Measurements from ENCODE around the gene TLE6.
"Not testable (repeated sequence)": the region's sequence is repeated elsewhere in the genome, so short reads cannot be mapped to it uniquely, and the experiment has no call there.

The TLE6 gene

GRCh38 chr19:3025549-3025886 lies 48.2 kb downstream of the TLE6 start:
- no peak for DNase-seq (ENCODE audit: insufficient read length, low spot score)
- no peak for FAIRE-seq

GRCh38 chr19:3026768-3027167 lies 49.4 kb downstream of the TLE6 start:
- FAIRE-seq (no peak), DNase-seq (ENCODE audit: insufficient read length, low spot score) (no peak)

DNA sequence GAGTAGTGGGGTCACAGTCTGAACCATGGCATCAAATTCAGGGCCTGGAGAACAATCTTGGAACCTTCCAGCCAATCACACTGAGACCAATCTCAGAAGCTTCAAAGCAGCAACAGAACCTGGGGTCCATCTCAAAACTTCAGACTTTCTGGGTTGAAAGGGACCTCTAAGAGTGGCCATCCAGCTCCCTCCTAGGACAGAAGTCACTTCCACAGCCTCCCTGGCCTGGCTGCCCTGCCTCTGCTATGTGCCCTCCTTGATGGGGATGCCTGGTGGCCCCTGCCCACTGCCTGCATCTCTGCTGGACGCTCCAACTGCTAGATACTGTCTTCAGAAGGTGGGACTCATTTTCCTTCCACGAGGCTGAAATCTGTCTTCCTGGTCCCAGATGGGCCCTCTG lies 49.9 kb downstream of the TLE6 start:
- FAIRE-seq (no peak), DNase-seq (ENCODE audit: insufficient read length, low spot score) (no peak)

DNA sequence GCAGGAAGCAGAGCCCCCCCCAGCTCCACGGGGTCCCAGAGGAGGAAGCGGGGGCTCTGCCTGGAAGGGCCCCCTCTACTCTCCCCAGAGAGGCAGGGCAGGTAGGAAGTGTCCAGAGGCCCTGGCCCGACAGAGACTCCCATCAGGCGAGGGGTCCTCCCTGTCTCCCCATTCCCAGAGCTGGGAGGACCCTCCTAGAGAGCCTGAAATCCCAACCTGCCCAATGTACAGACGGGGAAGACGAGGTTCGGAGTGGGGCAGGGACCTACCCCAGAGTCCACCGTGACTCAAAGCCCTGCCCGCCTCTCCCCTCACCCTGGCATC lies 50.6 kb downstream of the TLE6 start:
- DNase-seq (ENCODE audit: insufficient read length, low spot score) (no peak), FAIRE-seq (no peak)

- DNase-seq (ENCODE audit: insufficient read length, low spot score) (no peak), FAIRE-seq (no peak)
Observed at GRCh38 chr19:3028305-3029064, 51.1 kb downstream of the TLE6 start.

DNA sequence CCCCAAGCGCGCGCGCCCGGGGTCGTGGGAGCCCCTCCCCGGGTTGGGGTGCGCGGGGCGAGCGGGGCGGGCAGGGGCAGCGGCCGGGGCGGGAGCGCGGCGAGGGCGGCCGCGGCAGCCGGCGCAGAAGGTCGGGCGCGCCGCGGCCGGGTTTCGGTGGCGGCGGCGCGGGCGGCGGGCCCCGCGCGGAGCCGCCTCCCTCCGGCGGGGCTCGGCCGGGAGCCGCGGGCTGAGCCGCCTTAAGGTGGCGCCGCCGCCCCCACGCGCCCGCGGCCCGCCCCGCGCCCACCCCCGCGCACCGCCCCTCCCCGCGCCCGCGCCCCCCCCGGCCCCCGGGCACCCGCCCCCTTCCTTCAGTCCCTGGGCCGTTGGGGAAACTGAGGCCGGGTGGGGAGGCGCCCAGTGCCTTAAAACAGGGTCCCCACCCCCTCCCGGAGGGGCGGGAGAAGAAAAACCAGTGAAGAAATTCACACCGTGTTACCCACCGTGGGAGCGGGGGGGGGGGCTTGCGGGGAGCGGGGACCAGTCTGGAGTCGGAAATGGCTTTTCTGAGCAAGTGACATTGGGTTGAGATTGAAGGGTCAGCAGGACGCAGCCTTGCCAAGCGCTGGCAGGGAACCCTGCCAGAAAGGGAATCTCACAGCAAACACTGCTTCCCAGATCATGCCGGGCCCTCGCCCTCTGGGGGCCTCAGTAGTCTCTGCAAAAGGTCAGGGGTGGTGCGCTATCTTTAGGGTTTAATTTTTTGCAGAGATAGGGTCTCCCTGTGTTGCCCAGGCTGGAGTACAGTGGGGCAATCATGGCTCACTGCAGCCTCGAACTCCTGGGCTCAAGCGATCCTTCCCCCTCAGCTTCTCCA lies 51.9 kb downstream of the TLE6 start, which contains the start of gene TLE2:
TSS of gene TLE2 (minus strand) at position 216 of the 859 bp plus-strand sequence. CDS start 376 bp downstream, outside the sequence.
- FAIRE-seq (no peak), DNase-seq (ENCODE audit: insufficient read length, low spot score) (no peak)

DNA sequence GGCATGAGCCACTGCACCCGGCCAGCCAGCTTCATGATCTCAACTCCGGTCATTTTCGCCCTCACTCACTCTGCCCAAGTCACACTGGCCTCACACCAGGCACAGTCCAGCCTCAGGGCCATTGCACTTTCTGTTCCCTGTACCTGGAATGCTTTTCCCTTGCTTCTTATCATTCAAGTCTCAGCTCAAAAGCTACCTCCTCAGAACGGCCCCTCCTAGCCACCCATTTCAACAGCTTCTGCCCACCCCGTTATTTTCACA lies 54.2 kb downstream of the TLE6 start:
- DNase-seq (ENCODE audit: insufficient read length, low spot score), result no peak
- FAIRE-seq, result no peak

DNA sequence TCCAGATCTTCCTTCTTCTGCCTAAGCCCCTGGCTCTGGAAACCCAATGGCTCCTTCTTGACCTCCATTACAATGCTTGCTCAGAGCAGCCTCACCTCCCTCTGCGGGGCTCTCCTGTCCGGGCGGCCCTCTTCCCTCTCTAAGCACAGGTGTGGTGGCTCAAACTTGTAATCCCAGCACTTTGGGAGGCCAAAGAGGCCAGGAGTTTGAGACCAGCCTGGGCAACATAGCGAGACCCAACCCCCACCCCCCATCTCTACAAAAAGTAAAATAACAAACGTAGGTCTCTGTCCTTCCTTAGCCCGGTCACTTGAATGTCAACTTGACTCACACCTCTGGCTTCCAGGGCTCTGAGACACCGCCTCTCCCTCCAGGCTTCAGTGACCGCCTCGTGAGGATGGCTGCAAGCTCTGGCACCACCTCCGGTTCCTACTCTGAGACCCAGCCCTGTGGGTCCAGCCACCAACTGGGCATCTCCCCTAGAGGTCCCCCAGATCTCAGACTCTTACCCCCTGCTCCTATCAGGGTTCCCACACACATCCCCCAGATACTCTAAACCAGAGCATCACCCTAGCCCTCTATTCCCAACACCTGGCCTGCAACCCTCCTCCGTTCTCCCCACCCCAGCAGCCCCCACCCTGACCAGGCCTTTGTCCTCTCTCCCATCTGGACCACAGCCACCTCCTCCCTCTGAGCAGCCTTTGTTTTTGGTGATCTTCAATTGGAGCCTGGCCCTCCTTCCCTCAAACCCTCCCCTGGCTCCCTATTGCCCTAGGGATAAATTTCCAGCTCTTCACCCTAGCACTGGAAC lies 56.4 kb downstream of the TLE6 start:
- DNase-seq (ENCODE audit: insufficient read length, low spot score) (no peak), FAIRE-seq (no peak)

- FAIRE-seq (no peak), DNase-seq (ENCODE audit: insufficient read length, low spot score) (no peak)
Observed at GRCh38 chr19:3034406-3034655, 57.0 kb downstream of the TLE6 start.

DNA sequence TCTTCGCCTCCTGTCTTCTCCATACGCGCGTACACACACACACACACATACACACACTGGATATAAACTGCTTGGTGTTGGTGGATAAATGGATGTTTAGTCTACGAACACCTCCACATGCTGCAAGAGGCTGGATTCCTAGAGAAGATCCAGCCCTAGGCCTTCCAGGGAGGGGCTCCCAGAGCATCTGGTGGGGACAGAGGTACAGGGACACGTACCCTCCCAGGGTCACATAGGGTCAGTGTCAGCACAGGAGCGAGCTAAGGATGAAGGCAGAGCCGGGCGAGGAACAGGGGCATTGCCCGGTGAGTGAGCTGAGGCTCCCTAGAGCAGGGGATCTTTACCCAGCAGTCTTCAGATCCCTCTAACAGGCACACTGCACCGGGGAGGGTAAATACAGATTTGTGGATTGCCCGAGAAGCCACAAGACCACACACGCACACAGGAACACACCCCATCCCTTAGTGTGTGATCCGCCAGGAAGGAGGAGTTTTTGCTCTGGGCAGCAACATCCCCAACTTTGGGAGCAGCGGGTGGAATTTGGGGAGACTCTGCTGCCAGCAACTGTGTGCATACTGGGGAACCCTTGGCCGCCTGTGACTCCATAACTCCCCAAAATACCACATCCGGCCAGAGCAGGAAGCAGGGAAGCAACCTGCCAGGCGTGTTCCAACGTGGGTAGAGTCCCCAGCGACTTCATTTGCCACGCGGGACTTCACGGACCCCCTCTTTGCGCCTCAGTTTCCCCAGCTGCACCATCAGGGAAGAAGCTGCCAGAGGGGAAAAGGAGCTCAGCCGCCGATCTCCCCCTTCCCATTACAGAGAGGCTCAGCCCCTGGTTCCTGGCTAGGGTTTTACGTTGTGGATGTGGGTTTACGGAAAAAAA lies 57.5 kb downstream of the TLE6 start:
- no peak for DNase-seq (ENCODE audit: insufficient read length, low spot score)
- FAIRE-seq, result no peak

DNA sequence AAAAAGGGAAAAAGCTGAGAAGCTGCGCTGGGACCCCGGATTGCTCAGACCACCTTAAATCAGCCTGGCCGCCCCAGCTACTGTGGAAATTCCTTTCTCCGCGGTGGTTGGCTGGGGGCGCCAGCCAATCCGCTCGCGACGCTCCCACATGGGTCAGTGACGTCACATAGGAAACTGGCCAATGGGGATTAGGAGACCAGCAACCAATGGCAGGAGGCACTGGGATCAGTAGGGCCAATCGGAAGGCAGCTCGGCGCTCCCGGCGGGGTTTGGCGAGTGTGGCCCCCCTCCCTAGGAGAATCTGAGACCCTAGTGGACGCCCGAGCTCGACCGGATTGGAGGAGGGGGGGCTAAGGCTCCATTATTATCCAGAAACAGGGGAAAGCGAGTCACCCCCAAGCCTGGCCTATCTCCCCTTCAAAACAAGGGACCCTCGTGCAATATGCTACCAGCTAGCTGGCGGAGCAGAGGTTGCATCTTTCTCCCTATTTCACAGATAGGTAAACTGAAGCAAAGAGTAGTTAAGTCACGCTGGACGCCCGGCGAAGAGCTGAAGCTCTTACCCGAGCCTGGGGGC lies 58.3 kb downstream of the TLE6 start:
- peak; percentile 96 for FAIRE-seq
- peak; percentile 99 for DNase-seq (ENCODE audit: insufficient read length, low spot score)

GRCh38 chr19:3036119-3036976 lies 59.0 kb downstream of the TLE6 start:
- peak; percentile 71 for DNase-seq (ENCODE audit: insufficient read length, low spot score)
- peak; percentile 4 for FAIRE-seq

GRCh38 chr19:3036977-3037544 lies 59.7 kb downstream of the TLE6 start:
- DNase-seq (ENCODE audit: insufficient read length, low spot score); FAIRE-seq: not testable (repeated sequence)

DNA sequence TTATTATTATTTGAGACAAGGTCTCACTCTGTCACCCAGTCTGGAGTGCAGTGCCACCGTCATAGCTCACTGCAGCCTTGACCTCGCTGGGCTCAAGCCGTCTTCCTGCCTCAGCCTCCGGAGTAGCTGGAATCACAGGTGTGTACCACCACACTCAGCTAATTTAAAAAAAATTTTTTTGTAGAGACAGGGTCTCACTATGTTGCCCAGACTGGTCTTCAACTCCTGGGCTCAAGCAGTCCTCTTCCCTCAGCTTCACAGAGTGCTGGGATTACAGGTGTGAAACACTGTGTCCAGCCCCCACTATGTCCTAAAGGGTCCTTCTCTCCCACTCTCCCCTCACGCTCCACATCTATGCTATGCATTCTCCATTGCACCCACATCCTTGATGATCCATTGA lies 60.9 kb downstream of the TLE6 start:
- no peak for FAIRE-seq
- DNase-seq (ENCODE audit: insufficient read length, low spot score), result no peak

GRCh38 chr19:3039125-3039524 lies 61.8 kb downstream of the TLE6 start:
- no peak for FAIRE-seq
- no peak for DNase-seq (ENCODE audit: insufficient read length, low spot score)

GRCh38 chr19:3039641-3040077 lies 62.3 kb downstream of the TLE6 start:
- DNase-seq (ENCODE audit: insufficient read length, low spot score) (no peak), FAIRE-seq (no peak)

DNA sequence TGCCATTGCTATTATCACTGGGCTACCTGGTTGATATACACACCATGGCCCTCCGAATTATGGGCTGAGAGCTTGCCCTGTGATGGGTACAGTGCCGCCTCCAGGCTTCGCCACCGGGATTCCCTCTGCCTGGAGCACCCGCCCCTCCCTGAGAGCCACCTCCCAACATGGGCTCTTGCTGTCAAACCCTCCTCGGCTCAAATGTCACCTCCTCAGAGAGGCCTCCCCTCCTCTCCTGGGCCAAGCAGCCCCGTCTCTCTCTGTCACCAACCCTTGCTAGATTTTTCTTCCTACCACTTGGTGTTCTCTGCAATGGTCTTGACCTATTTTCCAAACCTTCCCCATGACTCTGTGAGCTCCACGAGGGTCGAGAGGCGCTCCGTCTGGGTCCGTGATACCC lies 64.0 kb downstream of the TLE6 start:
- no peak for DNase-seq (ENCODE audit: insufficient read length, low spot score)

GRCh38 chr19:3041761-3042620 lies 64.6 kb downstream of the TLE6 start:
- FAIRE-seq (no peak), DNase-seq (ENCODE audit: insufficient read length, low spot score) (no peak)

More for the DNA sequence above, 64.0 kb downstream of the TLE6 start:
- FAIRE-seq, result no peak
